CD4-positive, alpha-beta T cell (primary cell): ENCODE data around the gene POLE. TPM values are rescaled to one million over a fixed set of nuclear protein-coding genes. Genes with fewer than 3 reads are reported as not detected.

Experiments
- ATAC-seq: fragments of 200-7000 bp; cut with Tn5 transposase; one replicate; pipeline ENCODE4 v1.10.0; 2022; ENCODE audit warnings: mild to moderate bottlenecking; ENCODE audit not compliant: poor library complexity
- CTCF ChIA-PET: fragments of 350-600 bp; sonication (Branson Sonifier 250); formaldehyde crosslinking; loops from one replicate; lab custom pipeline; 2021; ENCODE audit warnings: antibody characterized with exemption, inconsistent platforms; lab: Charles Lee
- POLR2A ChIA-PET: fragments of 350-600 bp; sonication (Branson Sonifier 250); formaldehyde crosslinking; loops from one replicate; lab custom pipeline; 2021; ENCODE audit warnings: antibody characterized with exemption, inconsistent platforms; lab: Charles Lee
- DNase-seq, 14 experiments: peaks; one replicate each; pipeline ENCODE4 v3.0.0-alpha.2; 2013 to 2020; ENCODE audit warnings: mixed read lengths in 2 of 14
- H3K27ac ChIP-seq, 2 donors: one replicate each; pipeline versions ENCODE4 v1.5.1 to v1.7.0; 2013; ENCODE audit warnings: low read length in 2 of 2, low read depth in 1 of 2, mild to moderate bottlenecking in 1 of 2
- H3K27me3 ChIP-seq, 2 experiments: 1 replicate in 1 of 2; 2 replicates in 1 of 2; pipeline versions ENCODE4 v1.6.1 to v1.7.0; 2013; ENCODE audit warnings: low read length in 2 of 2, control low read depth in 1 of 2, mild to moderate bottlenecking in 1 of 2, moderate library complexity in 1 of 2; ENCODE audit not compliant: insufficient read depth in 2 of 2, control insufficient read depth in 1 of 2
- H3K36me3 ChIP-seq: one replicate; pipeline ENCODE4 v1.6.1; 2013; ENCODE audit warnings: low read length, control low read depth; ENCODE audit not compliant: insufficient read depth
- H3K4me1 ChIP-seq: one replicate; pipeline ENCODE4 v1.6.1; 2013; ENCODE audit warnings: low read length, control low read depth; ENCODE audit not compliant: insufficient read depth
- H3K4me3 ChIP-seq: one replicate; pipeline ENCODE4 v1.5.1; 2013; ENCODE audit warnings: mild to moderate bottlenecking, low read length, moderate library complexity
- H3K9me3 ChIP-seq, 2 experiments: 1 replicate in 1 of 2; 2 replicates in 1 of 2; pipeline versions ENCODE4 v1.6.1 to v1.7.0; 2013; ENCODE audit warnings: low read length in 2 of 2, mild to moderate bottlenecking in 2 of 2, control low read depth in 1 of 2, moderate library complexity in 1 of 2; ENCODE audit not compliant: control insufficient read depth in 1 of 2, insufficient read depth in 1 of 2
- H3K27ac Mint-ChIP-seq: one replicate; pipeline ENCODE4 v1.8.0; 2020; ENCODE audit warnings: mixed read lengths
- H3K27me3 Mint-ChIP-seq: one replicate; pipeline ENCODE4 v1.8.0; 2021; ENCODE audit warnings: mixed read lengths
- H3K36me3 Mint-ChIP-seq: one replicate; pipeline ENCODE4 v1.8.0; 2021; ENCODE audit warnings: low read depth, mixed read lengths
- H3K4me1 Mint-ChIP-seq: one replicate; pipeline ENCODE4 v1.8.0; 2021; ENCODE audit warnings: low read depth, mixed read lengths
- H3K4me3 Mint-ChIP-seq: one replicate; pipeline ENCODE4 v1.8.0; 2020; ENCODE audit warnings: mild to moderate bottlenecking, mixed read lengths
- H3K9me3 Mint-ChIP-seq: one replicate; pipeline ENCODE4 v1.8.0; 2020; ENCODE audit warnings: mixed read lengths
- intact Hi-C, 2 experiments: fragments of 100-400 bp; cut with DNase I in 1 of 2; cut with micrococcal nuclease in 1 of 2; formaldehyde crosslinking; loops; one replicate each; pipeline versions ENCODE4 v1.15.1 to v1.9.0; 2023 to 2025; cut with DNase I, micrococcal nuclease
- total RNA-seq, 174 experiments: library from RNA in 2 of 174; stranded (reverse) in 2 of 174; gene quantifications; one replicate each; pipeline ENCODE4 v1.2.3 and lab custom pipeline; 2021 to 2026
- TF ChIP-seq, protein P1 (sequence below): fragments of 200-600 bp; IDR thresholded peaks from one replicate; pipeline ENCODE4 v1.8.0; 2022; ENCODE audit warnings: antibody characterized with exemption, mild to moderate bottlenecking

POLE gene
- total RNA-seq, 2 experiments from 2014 or later = 41.8 to 46.1 TPM

DNA sequence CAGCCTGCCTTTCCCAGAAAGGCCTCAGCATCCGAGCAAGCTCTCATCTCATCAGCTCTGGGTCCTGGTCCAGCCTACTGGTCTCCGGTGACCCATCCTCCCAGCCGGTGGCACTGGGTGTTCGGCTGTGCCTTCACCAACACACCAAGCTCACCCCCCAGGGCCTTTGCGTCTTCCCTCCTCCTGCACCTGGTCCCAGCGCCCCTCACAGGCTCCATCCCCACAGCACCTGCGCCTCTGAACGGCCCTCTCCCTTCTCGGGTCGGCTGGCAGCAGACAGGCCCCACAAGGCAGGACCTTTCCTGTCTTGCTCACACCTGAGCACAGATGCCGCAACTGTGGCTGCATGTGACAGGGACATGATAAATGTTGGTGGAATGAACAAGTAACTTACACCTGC is 55.5 kb downstream of the POLE start:
- POLR2A ChIA-PET = no interaction called here
- H3K4me3 ChIP-seq = no peak overlapping the region
- CTCF ChIA-PET = no interaction called here
- no peak overlapping the region for H3K27ac ChIP-seq
- DNase-seq = no peak
- no peaks in the 10 kb centered on the region for H3K9me3 Mint-ChIP-seq
- H3K4me1 ChIP-seq = no peaks in the 10 kb centered on the region
- peaks cover 74% of the 10 kb centered on the region for H3K36me3 Mint-ChIP-seq
- no peak overlapping the region for H3K27ac Mint-ChIP-seq
- no peak overlapping the region for H3K4me3 Mint-ChIP-seq
- no peaks in the 10 kb centered on the region for H3K27me3 ChIP-seq
- H3K9me3 ChIP-seq = no peaks in the 10 kb centered on the region
- intact Hi-C loops = no loop called here
- no peaks in the 10 kb centered on the region for H3K27me3 Mint-ChIP-seq
- TF ChIP-seq, protein P1, sequence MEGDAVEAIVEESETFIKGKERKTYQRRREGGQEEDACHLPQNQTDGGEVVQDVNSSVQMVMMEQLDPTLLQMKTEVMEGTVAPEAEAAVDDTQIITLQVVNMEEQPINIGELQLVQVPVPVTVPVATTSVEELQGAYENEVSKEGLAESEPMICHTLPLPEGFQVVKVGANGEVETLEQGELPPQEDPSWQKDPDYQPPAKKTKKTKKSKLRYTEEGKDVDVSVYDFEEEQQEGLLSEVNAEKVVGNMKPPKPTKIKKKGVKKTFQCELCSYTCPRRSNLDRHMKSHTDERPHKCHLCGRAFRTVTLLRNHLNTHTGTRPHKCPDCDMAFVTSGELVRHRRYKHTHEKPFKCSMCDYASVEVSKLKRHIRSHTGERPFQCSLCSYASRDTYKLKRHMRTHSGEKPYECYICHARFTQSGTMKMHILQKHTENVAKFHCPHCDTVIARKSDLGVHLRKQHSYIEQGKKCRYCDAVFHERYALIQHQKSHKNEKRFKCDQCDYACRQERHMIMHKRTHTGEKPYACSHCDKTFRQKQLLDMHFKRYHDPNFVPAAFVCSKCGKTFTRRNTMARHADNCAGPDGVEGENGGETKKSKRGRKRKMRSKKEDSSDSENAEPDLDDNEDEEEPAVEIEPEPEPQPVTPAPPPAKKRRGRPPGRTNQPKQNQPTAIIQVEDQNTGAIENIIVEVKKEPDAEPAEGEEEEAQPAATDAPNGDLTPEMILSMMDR = no peak
- no peaks in the 10 kb centered on the region for H3K4me1 Mint-ChIP-seq
- H3K36me3 ChIP-seq = peaks cover 64% of the 10 kb centered on the region
- no peak for ATAC-seq

DNA sequence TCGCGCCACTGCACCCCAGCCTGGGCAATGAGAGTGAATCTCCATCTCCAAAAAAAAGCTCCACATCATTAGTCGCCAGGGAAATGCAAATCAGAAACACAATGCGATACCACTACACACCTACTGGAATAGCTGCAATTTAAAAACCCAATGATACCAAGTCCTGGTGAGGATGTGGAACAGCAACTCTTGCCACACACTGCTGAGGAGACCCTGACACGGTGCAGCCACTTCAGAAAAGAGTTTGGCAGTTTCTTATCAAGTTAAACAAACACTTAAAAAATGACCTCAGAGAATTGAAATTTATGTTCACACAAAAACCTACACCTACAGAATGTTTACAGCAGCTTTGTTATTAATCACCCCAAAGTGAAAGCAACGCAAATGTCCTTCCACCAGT is 56.5 kb downstream of the POLE start:
- H3K4me1 Mint-ChIP-seq = no peaks in the 10 kb centered on the region
- Histone ChIP-seq H3K27me3 (no peaks in the 10 kb centered on the region), H3K36me3 (peaks cover 56% of the 10 kb centered on the region), H3K9me3 (no peaks in the 10 kb centered on the region), H3K27ac (no peak overlapping the region), H3K4me3 (no peak overlapping the region), H3K4me1 (no peaks in the 10 kb centered on the region)
- ChIA-PET CTCF (no interaction called here), POLR2A (no interaction called here)
- peaks cover 70% of the 10 kb centered on the region for H3K36me3 Mint-ChIP-seq
- intact Hi-C loops = no loop called here
- DNase-seq (no peak), ATAC-seq (no peak)
- no peaks in the 10 kb centered on the region for H3K27me3 Mint-ChIP-seq
- H3K9me3 Mint-ChIP-seq = no peaks in the 10 kb centered on the region
- TF ChIP-seq, protein P1 = no peak
- H3K27ac Mint-ChIP-seq = no peak overlapping the region
- H3K4me3 Mint-ChIP-seq = no peak overlapping the region

- Mint-ChIP-seq H3K4me3 (no peak overlapping the region), H3K9me3 (no peaks in the 10 kb centered on the region), H3K27me3 (no peaks in the 10 kb centered on the region), H3K36me3 (peaks cover 63% of the 10 kb centered on the region), H3K27ac (no peak overlapping the region), H3K4me1 (no peaks in the 10 kb centered on the region)
- Histone ChIP-seq H3K4me1 (no peaks in the 10 kb centered on the region), H3K27ac (no peak overlapping the region), H3K9me3 (no peaks in the 10 kb centered on the region), H3K4me3 (no peak overlapping the region), H3K36me3 (peaks cover 53% of the 10 kb centered on the region), H3K27me3 (no peaks in the 10 kb centered on the region)
- TF ChIP-seq, protein P1 = no peak
- POLR2A ChIA-PET = no interaction called here
- ATAC-seq = no peak
- intact Hi-C loops = no loop called here
- CTCF ChIA-PET = no interaction called here
- DNase-seq = no peak
Measured at GRCh38 chr12:132629330-132629729, 57.8 kb downstream of the POLE start.
